ENCODE results near the gene MAP1LC3B.
A peak's percentile ranks its signal among the peaks of the same experiment; 100 is the strongest.

GRCh38 chr16:87437911-87438610 is 45.9 kb downstream of the MAP1LC3B start:
- TF ChIP-seq CTCF (conservative IDR thresholded peaks at IDR 0.05; ENCODE audit: low read depth, low read length), result peak; percentile 23; the same call in 1 of the 2 replicates
- no peak for TF ChIP-seq EZH2 (IDR thresholded peaks at IDR 0.05; ENCODE audit: borderline replicate concordance, low read depth, low read length, poor library complexity, severe bottlenecking)

All from A673 (cell line).